Memory B cell (primary cell): ENCODE measurements around the gene ARL5A.

Experiments used
- ATAC-seq: fragments of 150-1000 bp; cut with Tn5 transposase; 2 replicates; pipeline ENCODE4 v1.10.0; 2021; ENCODE audit warnings: low read depth, mild to moderate bottlenecking, moderate library complexity
- DNase-seq, 2 donors: peaks; one replicate each; pipeline ENCODE4 v3.0.0; 2022; ENCODE audit warnings: low spot score in 2 of 2
- H3K27ac Mint-ChIP-seq: one replicate; pipeline ENCODE4 v1.8.0; 2022; ENCODE audit warnings: mild to moderate bottlenecking, moderate library complexity, mixed read lengths
- H3K27me3 Mint-ChIP-seq: one replicate; pipeline ENCODE4 v1.8.0; 2022; ENCODE audit warnings: mixed read lengths
- H3K36me3 Mint-ChIP-seq: one replicate; pipeline ENCODE4 v1.8.0; 2022; ENCODE audit warnings: mild to moderate bottlenecking, mixed read lengths
- H3K4me1 Mint-ChIP-seq: one replicate; pipeline ENCODE4 v1.8.0; 2022; ENCODE audit warnings: mixed read lengths
- H3K4me3 Mint-ChIP-seq: one replicate; pipeline ENCODE4 v1.8.0; 2022; ENCODE audit warnings: mild to moderate bottlenecking, moderate library complexity, mixed read lengths
- H3K9me3 Mint-ChIP-seq: one replicate; pipeline ENCODE4 v1.8.0; 2022; ENCODE audit warnings: mixed read lengths

Gene ARL5A

DNA sequence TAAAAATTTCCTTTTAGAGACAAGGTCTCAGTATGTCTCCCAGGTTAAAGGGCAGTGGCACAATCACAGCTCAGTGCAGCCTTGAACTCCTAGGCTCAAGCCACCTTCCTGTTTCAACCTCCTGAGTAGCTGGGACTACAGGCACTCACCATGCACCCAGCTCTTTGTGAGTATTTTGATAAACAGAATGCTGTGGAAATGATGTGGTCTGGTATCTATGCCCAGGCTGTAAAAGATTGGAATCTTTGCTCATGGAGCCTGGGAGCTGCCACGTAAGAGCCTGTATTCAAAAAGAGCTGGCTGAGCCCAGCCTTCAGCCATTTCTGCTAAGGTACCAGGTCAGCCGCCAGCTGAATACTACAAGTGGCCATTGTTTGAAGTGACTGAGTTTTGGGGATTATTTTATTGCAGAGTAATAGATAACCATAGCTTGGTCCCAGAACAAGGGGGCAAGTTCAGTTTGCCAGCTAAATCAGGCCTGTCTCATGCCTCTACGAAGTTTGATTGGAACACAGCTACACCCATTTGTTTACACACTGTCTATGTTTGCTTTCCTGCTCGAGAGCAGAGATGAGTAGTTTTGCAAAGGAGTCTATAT lies 21.3 kb upstream of the ARL5A start:
- no peak overlapping the region for H3K27ac Mint-ChIP-seq
- H3K36me3 Mint-ChIP-seq, result no peaks in the 10 kb centered on the region
- H3K4me3 Mint-ChIP-seq, result no peak overlapping the region
- no peaks in the 10 kb centered on the region for H3K9me3 Mint-ChIP-seq
- peaks cover 9% of the 10 kb centered on the region for H3K4me1 Mint-ChIP-seq
- DNase-seq (no peak), ATAC-seq (no peak)
- no peaks in the 10 kb centered on the region for H3K27me3 Mint-ChIP-seq

- Mint-ChIP-seq H3K4me3 (no peak overlapping the region), H3K27ac (no peak overlapping the region), H3K9me3 (no peaks in the 10 kb centered on the region), H3K27me3 (no peaks in the 10 kb centered on the region), H3K4me1 (peaks cover 18% of the 10 kb centered on the region), H3K36me3 (no peaks in the 10 kb centered on the region)
- DNase-seq, result no peak
- no peak for ATAC-seq
Observed at GRCh38 chr2:151845884-151846283, 17.7 kb upstream of the ARL5A start.

DNA sequence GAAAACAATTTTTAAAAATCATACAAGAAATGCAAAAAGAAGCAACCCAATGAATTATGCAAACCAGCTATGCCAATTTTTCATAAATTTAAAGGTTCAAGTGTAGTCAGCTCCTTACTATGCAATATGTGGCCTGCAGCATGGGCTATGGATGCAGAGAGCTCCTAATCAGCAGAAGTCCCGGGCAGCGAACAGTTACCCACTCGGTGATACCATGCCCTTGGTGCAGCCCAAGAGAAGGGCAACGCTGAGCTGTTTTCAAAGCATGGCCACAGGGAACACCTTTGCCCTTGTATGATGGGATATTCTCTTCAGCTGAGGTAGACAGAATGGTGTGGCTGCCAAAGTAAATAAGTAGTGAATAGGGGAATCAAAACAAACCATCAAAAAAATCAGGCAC lies 17.3 kb upstream of the ARL5A start:
- Mint-ChIP-seq H3K27me3 (no peaks in the 10 kb centered on the region), H3K9me3 (no peaks in the 10 kb centered on the region), H3K4me3 (no peak overlapping the region), H3K27ac (no peak overlapping the region), H3K4me1 (peaks cover 19% of the 10 kb centered on the region), H3K36me3 (no peaks in the 10 kb centered on the region)
- ATAC-seq (no peak), DNase-seq (no peak)

DNA sequence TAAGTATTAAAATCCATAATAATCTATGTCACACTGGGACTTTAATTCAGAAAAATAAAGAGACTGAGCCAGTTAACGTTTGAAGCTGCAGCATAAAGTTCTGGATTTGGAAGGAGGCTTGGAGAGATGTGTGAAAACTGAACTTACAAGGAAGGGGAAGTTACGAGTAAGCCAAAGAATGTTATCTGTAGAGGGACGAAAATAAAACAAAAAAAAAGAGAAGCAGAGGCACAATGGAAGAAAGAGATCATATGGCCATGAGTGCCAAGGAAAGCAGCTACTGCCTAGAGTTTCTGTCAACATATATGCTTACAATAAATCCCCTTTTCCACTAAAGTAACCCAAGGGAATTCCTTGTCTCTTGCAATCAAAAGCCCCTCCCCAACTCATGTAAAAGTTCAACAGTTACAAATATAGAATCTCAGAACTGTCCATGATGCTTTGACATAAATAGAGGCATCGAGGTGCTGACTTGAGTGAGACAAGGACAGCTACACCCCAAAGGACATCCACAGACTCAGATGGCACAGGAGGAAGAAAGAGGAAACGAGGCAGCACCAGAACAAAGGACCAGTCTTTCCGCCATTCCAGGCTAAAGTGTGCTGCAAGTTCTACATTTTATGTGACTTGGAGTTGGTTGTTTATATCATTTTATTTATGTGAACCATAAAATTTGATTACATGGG lies 16.1 kb upstream of the ARL5A start:
- Mint-ChIP-seq H3K4me3 (no peak overlapping the region), H3K36me3 (no peaks in the 10 kb centered on the region), H3K27ac (no peak overlapping the region), H3K27me3 (no peaks in the 10 kb centered on the region), H3K4me1 (peaks cover 25% of the 10 kb centered on the region), H3K9me3 (no peaks in the 10 kb centered on the region)
- DNase-seq (no peak), ATAC-seq (no peak)

GRCh38 chr2:151843691-151844061 lies 15.5 kb upstream of the ARL5A start:
- no peak for ATAC-seq
- no peak for DNase-seq
- H3K27me3 Mint-ChIP-seq, result no peaks in the 10 kb centered on the region
- no peaks in the 10 kb centered on the region for H3K36me3 Mint-ChIP-seq
- peak overlapping the region; percentile 14 for H3K4me3 Mint-ChIP-seq
- peak overlapping the region; percentile 36 for H3K27ac Mint-ChIP-seq
- H3K4me1 Mint-ChIP-seq, result peaks cover 25% of the 10 kb centered on the region
- H3K9me3 Mint-ChIP-seq, result no peaks in the 10 kb centered on the region

DNA sequence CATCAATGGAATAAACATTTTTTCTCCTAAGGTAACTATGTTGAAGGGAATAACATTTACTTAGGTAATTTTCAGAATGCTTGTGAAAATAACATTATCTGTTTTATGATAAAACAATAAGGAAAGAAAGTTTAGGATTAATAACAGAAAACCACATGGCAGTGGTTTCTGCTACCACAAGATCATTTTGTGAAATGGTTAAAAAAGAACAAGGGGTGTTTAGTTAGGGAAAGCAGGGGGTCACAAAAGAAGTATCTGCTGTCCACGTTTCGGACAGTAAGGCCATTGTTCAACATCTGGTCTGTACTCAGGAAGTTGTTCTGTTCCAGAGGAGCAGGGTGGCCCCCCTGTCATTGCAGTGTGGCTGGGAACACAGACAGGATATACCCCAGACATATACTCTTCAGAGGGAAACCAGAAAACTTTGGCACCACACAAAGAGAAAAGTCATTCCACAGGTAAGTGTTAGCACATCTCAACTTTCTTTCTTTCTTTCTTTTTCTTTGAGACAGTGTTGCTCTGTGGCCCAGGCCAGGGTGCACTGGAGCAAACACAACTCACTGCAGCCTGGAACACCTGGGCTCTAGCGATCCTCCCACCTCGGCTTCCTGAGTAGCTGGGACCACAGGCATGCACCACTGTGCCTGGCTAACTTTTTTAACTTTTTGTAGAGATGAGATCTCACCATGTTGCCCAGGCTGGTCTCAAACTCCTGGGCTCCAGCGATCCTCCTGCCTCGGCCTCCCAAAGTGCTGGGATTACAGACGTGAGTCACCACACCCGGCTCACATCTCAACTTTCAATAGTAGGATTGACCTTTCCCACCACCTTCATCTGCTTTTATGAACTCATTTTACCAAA lies 14.8 kb upstream of the ARL5A start:
- H3K27ac Mint-ChIP-seq, result peak overlapping the region; percentile 36
- H3K4me1 Mint-ChIP-seq, result peaks cover 25% of the 10 kb centered on the region
- ATAC-seq (peak; percentile 53), DNase-seq (no peak)
- no peaks in the 10 kb centered on the region for H3K27me3 Mint-ChIP-seq
- peak overlapping the region; percentile 14 for H3K4me3 Mint-ChIP-seq
- no peaks in the 10 kb centered on the region for H3K9me3 Mint-ChIP-seq
- H3K36me3 Mint-ChIP-seq, result no peaks in the 10 kb centered on the region

DNA sequence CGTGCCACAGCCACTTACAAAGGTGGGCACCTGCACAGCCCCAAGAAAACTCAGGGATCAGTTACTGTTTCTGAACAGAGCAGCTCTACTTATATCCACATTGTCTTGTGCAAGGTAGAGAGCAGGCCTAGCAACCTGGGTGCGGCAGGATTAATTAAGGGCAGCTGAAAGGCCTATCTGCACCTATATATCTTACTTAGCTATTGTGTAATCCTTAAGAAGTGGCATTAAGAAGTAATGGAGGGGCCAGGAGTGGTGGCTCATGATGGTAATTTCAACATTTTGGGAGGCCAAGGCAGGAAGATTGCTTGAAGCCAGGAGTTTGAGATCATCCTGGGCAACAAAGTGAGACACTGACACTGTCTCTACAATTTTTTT lies 12.8 kb upstream of the ARL5A start:
- ATAC-seq (no peak), DNase-seq (no peak)
- Mint-ChIP-seq H3K27ac (no peak overlapping the region), H3K4me3 (no peak overlapping the region), H3K9me3 (no peaks in the 10 kb centered on the region), H3K4me1 (peaks cover 27% of the 10 kb centered on the region), H3K27me3 (no peaks in the 10 kb centered on the region), H3K36me3 (no peaks in the 10 kb centered on the region)

DNA sequence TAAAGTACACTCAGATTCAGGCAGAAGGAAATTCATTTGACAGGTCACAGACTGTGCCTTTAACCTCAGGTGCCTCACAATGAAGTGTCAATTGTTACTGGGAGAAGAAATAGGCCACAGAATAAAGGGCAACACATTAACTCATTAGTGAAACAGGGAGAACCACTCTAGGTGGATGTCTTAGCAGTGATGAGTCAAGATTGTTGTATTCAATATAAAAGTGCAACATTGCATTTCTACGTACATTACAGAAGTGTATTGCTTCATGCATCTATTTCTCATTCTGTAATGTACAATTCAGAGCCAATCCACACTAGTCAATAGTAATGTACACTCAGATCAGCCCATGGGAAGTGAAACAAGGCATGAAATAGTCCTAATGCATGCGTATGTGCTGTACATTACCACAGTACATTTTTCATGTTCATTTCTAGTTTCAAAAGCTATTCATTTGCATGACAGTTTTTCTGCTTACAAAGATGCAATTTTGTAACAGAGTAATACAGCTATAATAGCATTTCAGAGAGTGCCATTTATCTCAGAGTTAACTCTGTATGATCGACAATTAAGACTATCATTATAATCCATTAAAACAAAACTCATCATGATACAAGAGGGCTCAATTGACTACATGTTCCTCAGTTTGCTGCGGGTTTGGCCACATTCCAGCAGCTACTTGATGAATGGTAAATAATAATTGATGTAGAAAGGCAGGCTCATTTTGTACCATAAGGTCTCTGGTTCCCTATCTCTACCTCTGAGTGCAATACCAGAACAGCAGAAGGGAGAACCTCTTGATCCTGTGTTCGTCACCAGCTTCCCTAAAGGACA lies 12.2 kb upstream of the ARL5A start:
- H3K9me3 Mint-ChIP-seq, result no peaks in the 10 kb centered on the region
- no peak overlapping the region for H3K4me3 Mint-ChIP-seq
- peak; percentile 32 for ATAC-seq

DNA sequence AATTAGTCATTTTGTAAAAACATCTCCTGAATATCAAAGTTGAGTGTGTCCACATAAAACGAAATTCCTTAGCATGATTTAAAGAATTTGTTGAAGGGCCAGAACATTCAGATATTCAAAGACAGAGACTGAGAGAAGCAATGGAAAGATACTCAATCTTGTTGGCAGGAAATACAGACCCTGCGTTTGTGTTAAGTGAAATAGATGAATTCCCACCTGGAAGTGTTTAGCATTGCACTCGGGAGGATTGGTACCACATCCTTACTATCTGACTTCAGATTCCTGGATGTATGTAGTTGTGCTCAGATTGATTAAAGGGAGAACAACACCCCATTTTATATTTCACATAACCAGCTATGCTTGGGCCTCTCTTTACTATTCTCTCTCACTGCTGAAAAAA lies 9.7 kb upstream of the ARL5A start:
- Mint-ChIP-seq H3K4me1 (peaks cover 20% of the 10 kb centered on the region), H3K27me3 (no peaks in the 10 kb centered on the region), H3K27ac (no peak overlapping the region), H3K9me3 (no peaks in the 10 kb centered on the region), H3K36me3 (no peaks in the 10 kb centered on the region), H3K4me3 (no peak overlapping the region)
- DNase-seq, result no peak
- no peak for ATAC-seq

More for the DNA sequence above, 12.2 kb upstream of the ARL5A start:
- no peak for DNase-seq
- Mint-ChIP-seq H3K36me3 (no peaks in the 10 kb centered on the region), H3K4me1 (peaks cover 23% of the 10 kb centered on the region), H3K27me3 (no peaks in the 10 kb centered on the region), H3K27ac (no peak overlapping the region)

DNA sequence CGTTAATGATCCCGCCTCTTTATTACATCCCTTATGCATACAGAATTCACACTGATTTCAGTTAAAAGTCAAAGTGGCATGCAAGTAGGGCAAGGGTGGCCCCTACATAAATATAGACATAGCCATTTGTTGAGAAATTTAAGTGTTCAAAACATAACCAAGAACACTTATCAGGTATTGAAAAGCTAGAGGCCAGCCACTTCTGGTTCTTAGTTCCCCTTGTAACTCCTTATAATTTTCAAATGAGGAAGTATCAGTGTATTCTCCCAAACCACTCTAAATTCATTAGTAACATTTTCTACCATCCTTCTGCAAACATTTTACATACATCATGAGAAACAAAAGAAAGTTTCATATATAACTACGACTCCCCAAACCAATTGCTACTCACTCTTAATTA lies 5.8 kb upstream of the ARL5A start:
- Mint-ChIP-seq H3K9me3 (no peaks in the 10 kb centered on the region), H3K27ac (no peak overlapping the region), H3K4me1 (peaks cover 16% of the 10 kb centered on the region), H3K4me3 (no peak overlapping the region), H3K36me3 (no peaks in the 10 kb centered on the region), H3K27me3 (no peaks in the 10 kb centered on the region)
- peak; percentile 77 for ATAC-seq
- DNase-seq, result no peak

- H3K36me3 Mint-ChIP-seq, result no peaks in the 10 kb centered on the region
- H3K9me3 Mint-ChIP-seq, result no peaks in the 10 kb centered on the region
- peaks cover 29% of the 10 kb centered on the region for H3K4me1 Mint-ChIP-seq
- no peak overlapping the region for H3K27ac Mint-ChIP-seq
- ATAC-seq, result no peak
- no peak overlapping the region for H3K4me3 Mint-ChIP-seq
- H3K27me3 Mint-ChIP-seq, result no peaks in the 10 kb centered on the region
- no peak for DNase-seq
Observed at GRCh38 chr2:151830961-151831360, 2.7 kb upstream of the ARL5A start.

DNA sequence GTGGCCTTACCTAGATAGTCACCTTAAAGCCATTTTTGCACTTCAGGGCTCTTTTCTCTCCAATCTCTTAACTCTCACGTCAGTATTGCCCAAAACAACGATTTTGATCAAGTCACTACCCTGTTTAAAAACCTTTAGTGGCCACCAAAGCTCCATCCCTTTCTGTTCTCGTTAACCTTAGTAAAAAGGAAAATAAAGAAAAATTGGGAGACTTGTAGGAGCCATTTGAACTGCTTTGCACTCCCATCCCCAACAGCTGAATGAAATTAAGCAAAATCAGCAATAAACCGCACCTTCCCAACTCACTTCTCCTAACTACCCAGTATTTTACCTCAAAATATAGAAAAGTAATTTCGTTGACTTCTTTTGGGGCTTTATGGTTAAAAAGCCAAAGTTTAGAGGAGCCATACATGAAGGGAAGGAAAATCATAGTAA lies 686 bp upstream of the ARL5A start:
- Mint-ChIP-seq H3K4me3 (peak overlapping the region; percentile 93), H3K27me3 (no peaks in the 10 kb centered on the region), H3K27ac (peak overlapping the region; percentile 95), H3K36me3 (no peaks in the 10 kb centered on the region), H3K9me3 (no peaks in the 10 kb centered on the region), H3K4me1 (peaks cover 29% of the 10 kb centered on the region)
- ATAC-seq (no peak), DNase-seq (no peak)

GRCh38 chr2:151827564-151828142 lies 568 bp downstream of the ARL5A start:
- Mint-ChIP-seq H3K9me3 (no peaks in the 10 kb centered on the region), H3K36me3 (no peaks in the 10 kb centered on the region), H3K27me3 (no peaks in the 10 kb centered on the region), H3K4me3 (peak overlapping the region; percentile 93), H3K27ac (peak overlapping the region; percentile 95), H3K4me1 (peaks cover 35% of the 10 kb centered on the region)
- DNase-seq (no peak), ATAC-seq (peak; percentile 14)
